ENCODE measurements around the gene UNC45A. TPM values are rescaled to one million over a fixed set of nuclear protein-coding genes. Genes with fewer than 3 reads are reported as not detected.

Gene UNC45A
- total and polyA plus RNA-seq, 2 of the 13 experiments (the other 11 are each of a cell fraction or from before 2014, with no cell fraction given), result 33.8 to 39.7 TPM

DNA sequence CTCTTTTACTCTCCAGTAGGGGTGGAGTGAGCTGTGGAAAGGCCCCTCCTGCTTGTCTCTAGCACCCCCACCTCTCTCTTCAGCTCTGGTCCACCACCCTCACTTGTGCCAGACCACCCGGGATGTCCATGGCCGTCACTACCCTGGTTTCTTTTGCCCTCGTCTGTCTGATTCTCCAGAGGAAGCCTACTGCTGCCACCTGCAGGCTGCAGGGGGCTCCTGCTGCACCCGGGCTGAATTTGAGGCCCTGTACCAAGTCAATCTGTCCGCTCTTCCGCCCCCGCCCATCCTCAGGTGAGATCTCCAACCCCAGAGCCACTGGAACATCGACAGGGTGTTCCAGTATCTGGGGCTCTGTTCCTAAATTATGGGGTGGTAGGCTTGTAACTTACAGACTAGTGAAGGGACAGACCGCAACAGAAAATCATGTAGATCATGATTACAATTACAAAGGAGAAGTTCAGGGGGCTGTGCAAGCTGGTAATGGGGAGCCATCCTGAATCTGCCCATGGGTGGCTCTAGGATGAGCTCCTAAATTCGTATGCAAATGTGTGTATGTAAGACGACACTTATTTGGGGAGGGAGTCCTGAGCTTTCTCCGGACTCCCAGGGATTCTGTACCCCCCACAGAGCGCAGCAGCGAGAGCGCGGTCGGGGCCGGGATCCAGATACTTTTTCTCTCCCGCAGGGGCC, 683 bp upstream of the UNC45A start (continued):
- TF ChIP-seq, protein P1, sequence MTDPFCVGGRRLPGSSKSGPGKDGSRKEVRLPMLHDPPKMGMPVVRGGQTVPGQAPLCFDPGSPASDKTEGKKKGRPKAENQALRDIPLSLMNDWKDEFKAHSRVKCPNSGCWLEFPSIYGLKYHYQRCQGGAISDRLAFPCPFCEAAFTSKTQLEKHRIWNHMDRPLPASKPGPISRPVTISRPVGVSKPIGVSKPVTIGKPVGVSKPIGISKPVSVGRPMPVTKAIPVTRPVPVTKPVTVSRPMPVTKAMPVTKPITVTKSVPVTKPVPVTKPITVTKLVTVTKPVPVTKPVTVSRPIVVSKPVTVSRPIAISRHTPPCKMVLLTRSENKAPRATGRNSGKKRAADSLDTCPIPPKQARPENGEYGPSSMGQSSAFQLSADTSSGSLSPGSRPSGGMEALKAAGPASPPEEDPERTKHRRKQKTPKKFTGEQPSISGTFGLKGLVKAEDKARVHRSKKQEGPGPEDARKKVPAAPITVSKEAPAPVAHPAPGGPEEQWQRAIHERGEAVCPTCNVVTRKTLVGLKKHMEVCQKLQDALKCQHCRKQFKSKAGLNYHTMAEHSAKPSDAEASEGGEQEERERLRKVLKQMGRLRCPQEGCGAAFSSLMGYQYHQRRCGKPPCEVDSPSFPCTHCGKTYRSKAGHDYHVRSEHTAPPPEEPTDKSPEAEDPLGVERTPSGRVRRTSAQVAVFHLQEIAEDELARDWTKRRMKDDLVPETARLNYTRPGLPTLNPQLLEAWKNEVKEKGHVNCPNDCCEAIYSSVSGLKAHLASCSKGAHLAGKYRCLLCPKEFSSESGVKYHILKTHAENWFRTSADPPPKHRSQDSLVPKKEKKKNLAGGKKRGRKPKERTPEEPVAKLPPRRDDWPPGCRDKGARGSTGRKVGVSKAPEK (CRISPR knock-in tag; IDR thresholded peaks at IDR 0.05; ENCODE audit: borderline replicate concordance), result no peak
- TF ChIP-seq SMARCC2 (IDR thresholded peaks at IDR 0.05), result no peak
- no peak for TF ChIP-seq SYNCRIP (IDR thresholded peaks at IDR 0.05; ENCODE audit: insufficient read depth, low read depth, low read length)
- TF ChIP-seq, protein P2, sequence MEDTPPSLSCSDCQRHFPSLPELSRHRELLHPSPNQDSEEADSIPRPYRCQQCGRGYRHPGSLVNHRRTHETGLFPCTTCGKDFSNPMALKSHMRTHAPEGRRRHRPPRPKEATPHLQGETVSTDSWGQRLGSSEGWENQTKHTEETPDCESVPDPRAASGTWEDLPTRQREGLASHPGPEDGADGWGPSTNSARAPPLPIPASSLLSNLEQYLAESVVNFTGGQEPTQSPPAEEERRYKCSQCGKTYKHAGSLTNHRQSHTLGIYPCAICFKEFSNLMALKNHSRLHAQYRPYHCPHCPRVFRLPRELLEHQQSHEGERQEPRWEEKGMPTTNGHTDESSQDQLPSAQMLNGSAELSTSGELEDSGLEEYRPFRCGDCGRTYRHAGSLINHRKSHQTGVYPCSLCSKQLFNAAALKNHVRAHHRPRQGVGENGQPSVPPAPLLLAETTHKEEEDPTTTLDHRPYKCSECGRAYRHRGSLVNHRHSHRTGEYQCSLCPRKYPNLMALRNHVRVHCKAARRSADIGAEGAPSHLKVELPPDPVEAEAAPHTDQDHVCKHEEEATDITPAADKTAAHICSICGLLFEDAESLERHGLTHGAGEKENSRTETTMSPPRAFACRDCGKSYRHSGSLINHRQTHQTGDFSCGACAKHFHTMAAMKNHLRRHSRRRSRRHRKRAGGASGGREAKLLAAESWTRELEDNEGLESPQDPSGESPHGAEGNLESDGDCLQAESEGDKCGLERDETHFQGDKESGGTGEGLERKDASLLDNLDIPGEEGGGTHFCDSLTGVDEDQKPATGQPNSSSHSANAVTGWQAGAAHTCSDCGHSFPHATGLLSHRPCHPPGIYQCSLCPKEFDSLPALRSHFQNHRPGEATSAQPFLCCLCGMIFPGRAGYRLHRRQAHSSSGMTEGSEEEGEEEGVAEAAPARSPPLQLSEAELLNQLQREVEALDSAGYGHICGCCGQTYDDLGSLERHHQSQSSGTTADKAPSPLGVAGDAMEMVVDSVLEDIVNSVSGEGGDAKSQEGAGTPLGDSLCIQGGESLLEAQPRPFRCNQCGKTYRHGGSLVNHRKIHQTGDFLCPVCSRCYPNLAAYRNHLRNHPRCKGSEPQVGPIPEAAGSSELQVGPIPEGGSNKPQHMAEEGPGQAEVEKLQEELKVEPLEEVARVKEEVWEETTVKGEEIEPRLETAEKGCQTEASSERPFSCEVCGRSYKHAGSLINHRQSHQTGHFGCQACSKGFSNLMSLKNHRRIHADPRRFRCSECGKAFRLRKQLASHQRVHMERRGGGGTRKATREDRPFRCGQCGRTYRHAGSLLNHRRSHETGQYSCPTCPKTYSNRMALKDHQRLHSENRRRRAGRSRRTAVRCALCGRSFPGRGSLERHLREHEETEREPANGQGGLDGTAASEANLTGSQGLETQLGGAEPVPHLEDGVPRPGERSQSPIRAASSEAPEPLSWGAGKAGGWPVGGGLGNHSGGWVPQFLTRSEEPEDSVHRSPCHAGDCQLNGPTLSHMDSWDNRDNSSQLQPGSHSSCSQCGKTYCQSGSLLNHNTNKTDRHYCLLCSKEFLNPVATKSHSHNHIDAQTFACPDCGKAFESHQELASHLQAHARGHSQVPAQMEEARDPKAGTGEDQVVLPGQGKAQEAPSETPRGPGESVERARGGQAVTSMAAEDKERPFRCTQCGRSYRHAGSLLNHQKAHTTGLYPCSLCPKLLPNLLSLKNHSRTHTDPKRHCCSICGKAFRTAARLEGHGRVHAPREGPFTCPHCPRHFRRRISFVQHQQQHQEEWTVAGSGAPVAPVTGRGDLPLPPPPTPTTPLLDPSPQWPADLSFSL (CRISPR knock-in tag; IDR thresholded peaks at IDR 0.05), result no peak
- no peak for TF ChIP-seq ZNF619 (CRISPR knock-in tag; IDR thresholded peaks at IDR 0.05)
- TF ChIP-seq ZFP90 (CRISPR knock-in tag; IDR thresholded peaks at IDR 0.05; ENCODE audit: borderline replicate concordance), result no peak; the same call in 1 of the 2 replicates
- no peak for TF ChIP-seq TARDBP (CRISPR knock-in tag; IDR thresholded peaks at IDR 0.05)
- no peak for TF ChIP-seq ZNF101 (CRISPR knock-in tag; IDR thresholded peaks at IDR 0.05; ENCODE audit: borderline replicate concordance, low read depth)
- TF ChIP-seq, protein P3, sequence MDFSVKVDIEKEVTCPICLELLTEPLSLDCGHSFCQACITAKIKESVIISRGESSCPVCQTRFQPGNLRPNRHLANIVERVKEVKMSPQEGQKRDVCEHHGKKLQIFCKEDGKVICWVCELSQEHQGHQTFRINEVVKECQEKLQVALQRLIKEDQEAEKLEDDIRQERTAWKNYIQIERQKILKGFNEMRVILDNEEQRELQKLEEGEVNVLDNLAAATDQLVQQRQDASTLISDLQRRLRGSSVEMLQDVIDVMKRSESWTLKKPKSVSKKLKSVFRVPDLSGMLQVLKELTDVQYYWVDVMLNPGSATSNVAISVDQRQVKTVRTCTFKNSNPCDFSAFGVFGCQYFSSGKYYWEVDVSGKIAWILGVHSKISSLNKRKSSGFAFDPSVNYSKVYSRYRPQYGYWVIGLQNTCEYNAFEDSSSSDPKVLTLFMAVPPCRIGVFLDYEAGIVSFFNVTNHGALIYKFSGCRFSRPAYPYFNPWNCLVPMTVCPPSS (IDR thresholded peaks at IDR 0.05), result no peak
- TF ChIP-seq ZNF224 (CRISPR knock-in tag; IDR thresholded peaks at IDR 0.05), result no peak
- no peak for TF ChIP-seq ZNF230 (CRISPR knock-in tag; IDR thresholded peaks at IDR 0.05)
- no peak for TF ChIP-seq TEAD2 (CRISPR knock-in tag; IDR thresholded peaks at IDR 0.05)
- TF ChIP-seq ZNF33B (CRISPR knock-in tag; IDR thresholded peaks at IDR 0.05), result no peak
- no peak for TF ChIP-seq NFRKB (IDR thresholded peaks at IDR 0.05)
- TF ChIP-seq, protein P4, sequence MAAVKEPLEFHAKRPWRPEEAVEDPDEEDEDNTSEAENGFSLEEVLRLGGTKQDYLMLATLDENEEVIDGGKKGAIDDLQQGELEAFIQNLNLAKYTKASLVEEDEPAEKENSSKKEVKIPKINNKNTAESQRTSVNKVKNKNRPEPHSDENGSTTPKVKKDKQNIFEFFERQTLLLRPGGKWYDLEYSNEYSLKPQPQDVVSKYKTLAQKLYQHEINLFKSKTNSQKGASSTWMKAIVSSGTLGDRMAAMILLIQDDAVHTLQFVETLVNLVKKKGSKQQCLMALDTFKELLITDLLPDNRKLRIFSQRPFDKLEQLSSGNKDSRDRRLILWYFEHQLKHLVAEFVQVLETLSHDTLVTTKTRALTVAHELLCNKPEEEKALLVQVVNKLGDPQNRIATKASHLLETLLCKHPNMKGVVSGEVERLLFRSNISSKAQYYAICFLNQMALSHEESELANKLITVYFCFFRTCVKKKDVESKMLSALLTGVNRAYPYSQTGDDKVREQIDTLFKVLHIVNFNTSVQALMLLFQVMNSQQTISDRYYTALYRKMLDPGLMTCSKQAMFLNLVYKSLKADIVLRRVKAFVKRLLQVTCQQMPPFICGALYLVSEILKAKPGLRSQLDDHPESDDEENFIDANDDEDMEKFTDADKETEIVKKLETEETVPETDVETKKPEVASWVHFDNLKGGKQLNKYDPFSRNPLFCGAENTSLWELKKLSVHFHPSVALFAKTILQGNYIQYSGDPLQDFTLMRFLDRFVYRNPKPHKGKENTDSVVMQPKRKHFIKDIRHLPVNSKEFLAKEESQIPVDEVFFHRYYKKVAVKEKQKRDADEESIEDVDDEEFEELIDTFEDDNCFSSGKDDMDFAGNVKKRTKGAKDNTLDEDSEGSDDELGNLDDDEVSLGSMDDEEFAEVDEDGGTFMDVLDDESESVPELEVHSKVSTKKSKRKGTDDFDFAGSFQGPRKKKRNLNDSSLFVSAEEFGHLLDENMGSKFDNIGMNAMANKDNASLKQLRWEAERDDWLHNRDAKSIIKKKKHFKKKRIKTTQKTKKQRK (IDR thresholded peaks at IDR 0.05; ENCODE audit: low read length), result no peak

All from HepG2 (cell line).